ENCODE data around the gene COQ8B. TPM values are rescaled to one million over a fixed set of nuclear protein-coding genes. Genes with fewer than 3 reads are reported as not detected.

The COQ8B gene
- total RNA-seq, 2 donors from 2014 or later = 61.2 to 64.4 TPM

DNA sequence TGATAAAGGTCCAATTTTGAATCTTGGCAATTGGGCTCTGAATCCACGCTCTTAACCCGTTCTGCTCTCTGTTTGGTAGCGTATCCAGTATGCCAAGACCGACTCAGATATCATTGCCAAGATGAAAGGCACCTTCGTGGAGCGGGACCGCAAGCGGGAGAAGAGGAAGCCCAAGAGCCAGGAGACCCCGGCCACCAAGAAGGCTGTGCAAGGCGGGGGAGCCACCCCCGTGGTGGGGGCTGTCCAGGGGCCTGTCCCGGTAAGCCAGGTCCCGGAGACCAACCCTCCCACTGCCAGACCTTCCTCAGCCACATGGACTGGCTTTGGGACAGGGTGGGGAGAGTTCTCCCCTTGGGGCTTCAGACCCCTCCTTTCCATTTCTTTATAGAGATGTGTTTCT is 42.7 kb upstream of the COQ8B start:
- H3K9me3 ChIP-seq = no peaks in the 10 kb centered on the region
- WGBS = 94% methylated on average over 13 of the region's 13 CpGs
- peaks cover 6% of the 10 kb centered on the region for H3K4me1 ChIP-seq (replicated peaks)
- H3K4me3 ChIP-seq = no peak overlapping the region
- DNase-seq (ENCODE audit: low spot score) = no peak
- H3K36me3 ChIP-seq = peaks cover 21 to 31% of the 10 kb centered on the region in 2 donors
- H3K27ac ChIP-seq = no peak overlapping the region
- intact Hi-C loops (cut with DNase I) = no loop called here
- TF ChIP-seq, protein P1, sequence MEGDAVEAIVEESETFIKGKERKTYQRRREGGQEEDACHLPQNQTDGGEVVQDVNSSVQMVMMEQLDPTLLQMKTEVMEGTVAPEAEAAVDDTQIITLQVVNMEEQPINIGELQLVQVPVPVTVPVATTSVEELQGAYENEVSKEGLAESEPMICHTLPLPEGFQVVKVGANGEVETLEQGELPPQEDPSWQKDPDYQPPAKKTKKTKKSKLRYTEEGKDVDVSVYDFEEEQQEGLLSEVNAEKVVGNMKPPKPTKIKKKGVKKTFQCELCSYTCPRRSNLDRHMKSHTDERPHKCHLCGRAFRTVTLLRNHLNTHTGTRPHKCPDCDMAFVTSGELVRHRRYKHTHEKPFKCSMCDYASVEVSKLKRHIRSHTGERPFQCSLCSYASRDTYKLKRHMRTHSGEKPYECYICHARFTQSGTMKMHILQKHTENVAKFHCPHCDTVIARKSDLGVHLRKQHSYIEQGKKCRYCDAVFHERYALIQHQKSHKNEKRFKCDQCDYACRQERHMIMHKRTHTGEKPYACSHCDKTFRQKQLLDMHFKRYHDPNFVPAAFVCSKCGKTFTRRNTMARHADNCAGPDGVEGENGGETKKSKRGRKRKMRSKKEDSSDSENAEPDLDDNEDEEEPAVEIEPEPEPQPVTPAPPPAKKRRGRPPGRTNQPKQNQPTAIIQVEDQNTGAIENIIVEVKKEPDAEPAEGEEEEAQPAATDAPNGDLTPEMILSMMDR (IDR thresholded peaks at IDR 0.05) = no peak
- TF ChIP-seq POLR2AphosphoS5 (IDR thresholded peaks at IDR 0.05) (no peak), POLR2A (IDR thresholded peaks at IDR 0.05) (no peak)
- H3K27me3 ChIP-seq (replicated peaks; ENCODE audit: insufficient read depth) = no peaks in the 10 kb centered on the region

DNA sequence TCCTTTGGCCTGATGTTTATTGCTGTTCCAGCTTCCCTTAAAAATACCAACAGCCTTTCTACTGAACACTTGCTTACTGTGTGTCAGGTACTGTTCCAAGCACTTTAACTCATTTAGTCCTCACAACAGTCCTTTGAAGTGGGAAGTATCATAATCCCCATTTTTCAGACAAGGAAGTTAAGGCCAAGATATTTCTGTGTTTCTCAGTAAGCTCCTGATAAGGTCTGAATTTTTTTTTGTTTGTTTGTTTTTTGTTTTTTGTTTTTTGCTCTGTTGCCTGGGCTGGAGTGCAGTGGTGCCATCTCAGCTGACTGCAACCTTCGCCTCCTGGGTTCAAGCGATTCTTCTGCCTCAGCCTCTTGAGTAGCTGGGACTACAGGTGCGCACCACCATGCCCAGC is 41.8 kb upstream of the COQ8B start:
- Histone ChIP-seq H3K27me3 (replicated peaks; ENCODE audit: insufficient read depth) (no peaks in the 10 kb centered on the region), H3K4me1 (replicated peaks) (peaks cover 9% of the 10 kb centered on the region), H3K27ac (no peak overlapping the region), H3K4me3 (no peak overlapping the region), H3K36me3 (peaks cover 15 to 28% of the 10 kb centered on the region in 2 donors), H3K9me3 (no peaks in the 10 kb centered on the region)
- 95% methylated on average over 3 of the region's 3 CpGs for WGBS
- TF ChIP-seq POLR2A (IDR thresholded peaks at IDR 0.05) (no peak), POLR2AphosphoS5 (IDR thresholded peaks at IDR 0.05) (no peak)
- TF ChIP-seq, protein P1 (IDR thresholded peaks at IDR 0.05) = no peak
- intact Hi-C loops (cut with DNase I) = no loop called here
- no peak for DNase-seq (ENCODE audit: low spot score)

DNA sequence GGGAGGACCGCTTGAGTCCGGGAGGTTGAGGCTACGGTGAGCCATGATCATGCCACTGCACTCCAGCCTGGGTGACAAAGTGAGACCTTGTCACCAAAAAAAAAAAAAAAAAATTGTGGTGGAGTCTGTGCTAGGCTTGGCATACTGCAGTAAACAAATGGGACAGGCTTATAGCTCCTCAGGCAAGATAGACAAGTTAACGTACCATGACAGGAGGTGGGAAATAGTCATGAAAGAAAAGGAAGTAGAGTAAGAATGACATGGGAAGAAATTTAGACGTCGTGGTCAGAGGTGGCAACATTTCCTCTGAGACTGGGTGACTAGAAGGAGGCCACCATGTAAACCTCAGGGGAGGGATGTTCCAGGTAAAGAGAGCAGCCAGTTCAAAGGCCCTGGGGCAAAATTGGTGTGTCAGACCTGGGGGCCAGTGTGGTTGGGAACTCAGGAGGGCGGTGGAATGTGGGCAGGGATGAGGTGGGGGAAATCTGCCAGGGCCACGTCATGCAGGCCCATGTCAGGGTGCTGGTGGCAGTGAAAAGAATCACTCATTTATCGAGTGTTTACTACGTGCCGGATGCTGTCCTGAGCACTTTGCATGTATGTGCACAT is 39.9 kb upstream of the COQ8B start:
- Histone ChIP-seq H3K27ac (no peak overlapping the region), H3K27me3 (replicated peaks; ENCODE audit: insufficient read depth) (no peaks in the 10 kb centered on the region), H3K36me3 (peaks cover 6 to 9% of the 10 kb centered on the region in 2 donors), H3K4me3 (no peak overlapping the region), H3K4me1 (replicated peaks) (peaks cover 9% of the 10 kb centered on the region), H3K9me3 (no peaks in the 10 kb centered on the region)
- 79% methylated on average over 11 of the region's 11 CpGs for WGBS
- DNase-seq (ENCODE audit: low spot score) = no peak
- intact Hi-C loops (cut with DNase I) = no loop called here
- TF ChIP-seq POLR2A (IDR thresholded peaks at IDR 0.05) = no peak
- no peak for TF ChIP-seq POLR2AphosphoS5 (IDR thresholded peaks at IDR 0.05)
- TF ChIP-seq, protein P1 (IDR thresholded peaks at IDR 0.05) = no peak

DNA sequence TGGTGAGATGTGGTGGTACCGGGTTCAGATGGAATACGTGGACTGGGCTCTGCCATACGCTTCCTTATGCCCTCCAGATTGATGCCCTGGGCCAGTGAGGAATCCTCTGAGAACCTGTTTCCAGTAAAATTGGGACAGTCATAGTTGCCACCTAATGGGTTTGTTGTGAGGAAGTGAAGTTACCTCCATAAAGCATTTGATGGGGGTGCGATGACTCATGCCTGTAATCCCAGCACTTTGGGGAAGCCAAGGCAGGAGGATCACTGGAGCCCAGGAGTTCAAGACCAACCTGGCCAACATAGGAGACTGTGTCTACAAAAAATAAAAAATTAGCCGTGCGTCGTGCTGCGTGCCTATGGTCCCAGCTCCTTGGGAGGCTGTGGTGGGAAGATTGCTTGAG is 39.1 kb upstream of the COQ8B start:
- TF ChIP-seq POLR2AphosphoS5 (IDR thresholded peaks at IDR 0.05) (no peak), POLR2A (IDR thresholded peaks at IDR 0.05) (no peak)
- TF ChIP-seq, protein P1 (IDR thresholded peaks at IDR 0.05) = no peak
- Histone ChIP-seq H3K27ac (no peak overlapping the region), H3K4me1 (replicated peaks) (peaks cover 9% of the 10 kb centered on the region), H3K36me3 (peaks cover 5 to 8% of the 10 kb centered on the region in 2 donors), H3K9me3 (no peaks in the 10 kb centered on the region), H3K4me3 (no peak overlapping the region), H3K27me3 (replicated peaks; ENCODE audit: insufficient read depth) (no peaks in the 10 kb centered on the region)
- WGBS = 94% methylated on average over 8 of the region's 8 CpGs
- no peak for DNase-seq (ENCODE audit: low spot score)
- intact Hi-C loops (cut with DNase I) = no loop called here

DNA sequence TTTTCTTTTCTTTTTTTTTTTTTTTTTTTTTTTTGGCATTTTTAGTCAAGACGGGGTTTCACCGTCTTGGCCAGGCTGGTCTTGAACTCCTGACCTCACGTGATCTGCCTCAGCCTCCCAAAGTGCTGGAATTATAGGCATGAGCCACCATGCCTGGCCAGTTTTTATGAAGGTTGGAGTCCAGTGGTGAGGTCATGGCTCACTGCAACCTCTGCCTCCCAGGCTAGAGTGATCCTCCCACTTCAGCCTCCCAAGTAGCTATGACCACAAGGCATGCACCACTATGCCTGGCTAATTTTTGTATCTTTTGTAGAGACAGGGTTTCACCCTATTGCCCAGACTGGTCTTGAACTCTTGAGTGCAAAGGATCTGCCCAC is 38.5 kb upstream of the COQ8B start:
- peaks cover 4 to 5% of the 10 kb centered on the region in 2 donors for H3K36me3 ChIP-seq

More for the DNA sequence above, 38.5 kb upstream of the COQ8B start:
- intact Hi-C loops (cut with DNase I) = no loop called here
- 83% methylated on average over 3 of the region's 3 CpGs for WGBS
- Histone ChIP-seq H3K27me3 (replicated peaks; ENCODE audit: insufficient read depth) (no peaks in the 10 kb centered on the region), H3K9me3 (no peaks in the 10 kb centered on the region), H3K27ac (no peak overlapping the region), H3K4me1 (replicated peaks) (peaks cover 9% of the 10 kb centered on the region), H3K4me3 (no peak overlapping the region)
- no peak for DNase-seq (ENCODE audit: low spot score)
- TF ChIP-seq, protein P1 (IDR thresholded peaks at IDR 0.05) = no peak
- no peak for TF ChIP-seq POLR2AphosphoS5 (IDR thresholded peaks at IDR 0.05)
- no peak for TF ChIP-seq POLR2A (IDR thresholded peaks at IDR 0.05)
